HG03097 (cell line): Measurements from ENCODE around the gene MARCHF5.
"Not testable (repeated sequence)": the region's sequence is repeated elsewhere in the genome, so short reads cannot be mapped to it uniquely, and the experiment has no call there.

ENCODE experiments used
- ATAC-seq: cut with Tn5 transposase; IDR thresholded peaks from one replicate; pipeline ENCODE4 v1.9.1; 2021; ENCODE audit not compliant: unreplicated experiment, low FRiP score

Gene MARCHF5

DNA sequence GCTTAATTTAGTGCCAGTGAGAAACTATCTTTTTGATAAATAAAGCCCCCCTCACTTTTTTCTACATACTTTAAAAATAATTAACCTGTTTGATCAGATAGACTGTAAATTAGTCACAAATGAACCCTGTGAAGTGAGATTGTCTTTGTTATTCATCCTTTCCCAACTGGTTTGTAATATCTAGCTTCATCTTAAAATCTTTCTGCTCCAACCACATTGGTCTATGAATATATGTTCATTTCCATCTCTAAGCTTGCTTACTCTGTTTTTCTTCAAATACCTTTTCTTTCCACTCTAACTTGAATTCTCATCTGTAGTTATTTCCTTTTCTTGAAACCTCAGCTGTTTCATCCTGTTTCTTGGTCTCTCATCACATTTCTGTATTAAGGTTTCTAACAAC, 12.1 kb downstream of the MARCHF5 start:
- no peak for ATAC-seq

DNA sequence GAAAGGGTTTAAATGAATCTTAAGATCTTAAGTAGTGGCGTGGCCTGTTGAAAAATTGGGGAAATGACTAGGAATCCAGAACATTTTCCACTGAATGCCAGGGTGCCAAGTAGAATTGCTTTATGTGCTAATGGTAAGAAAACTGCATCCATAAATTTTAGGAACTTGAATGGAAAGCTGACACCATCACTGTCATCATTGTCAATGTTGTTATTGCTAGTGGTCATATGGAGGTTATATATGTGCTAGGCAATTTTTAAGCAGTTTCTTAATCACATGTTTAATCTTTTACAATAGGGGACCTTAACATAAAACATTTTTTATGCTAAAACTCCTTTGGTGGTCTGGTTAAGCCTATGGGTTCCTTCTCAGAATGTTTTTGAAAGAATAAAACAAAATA, 13.1 kb downstream of the MARCHF5 start:
- ATAC-seq: no peak

DNA sequence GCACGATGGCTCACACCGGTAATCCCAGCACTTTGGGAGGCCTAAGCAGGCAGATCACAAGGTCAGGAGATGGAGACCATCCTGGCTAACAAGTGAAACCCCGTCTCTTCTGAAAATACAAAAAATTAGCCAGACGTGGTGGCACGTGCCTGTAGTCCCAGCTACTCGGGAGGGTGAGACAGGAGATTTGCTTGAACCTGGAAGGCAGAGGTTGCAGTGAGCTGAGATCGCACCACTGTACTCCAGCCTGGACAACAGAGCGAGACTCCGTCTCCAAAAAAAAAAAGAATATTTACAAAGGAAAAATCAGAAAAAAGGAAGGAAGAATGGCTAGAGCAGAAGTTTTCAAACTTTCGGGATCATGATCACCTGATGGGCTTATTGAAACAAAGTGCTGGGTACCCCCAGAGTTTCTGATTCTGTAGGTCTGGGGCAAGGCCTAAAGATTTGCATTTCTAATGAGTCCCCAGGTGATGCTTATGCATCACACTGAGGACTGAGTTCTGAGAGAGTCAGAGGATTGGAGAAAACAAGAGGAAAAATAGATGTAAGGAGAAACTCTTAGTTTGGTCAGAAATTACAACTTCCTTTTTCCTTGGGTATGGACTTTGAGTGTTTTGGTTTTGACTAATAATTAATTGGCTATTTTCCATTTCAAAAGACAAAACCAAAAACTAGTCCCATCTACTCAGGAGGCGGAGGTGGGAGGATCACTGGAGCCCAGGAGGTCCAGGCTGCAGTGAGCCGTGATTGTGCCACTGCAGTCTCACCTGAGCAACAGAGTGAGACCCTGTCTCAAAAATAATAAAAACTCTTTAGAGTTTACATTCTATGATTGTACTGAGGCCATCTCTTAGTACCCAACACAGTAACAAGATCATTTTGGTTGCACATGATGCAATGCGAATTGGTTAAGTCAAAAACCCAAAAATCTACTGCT, 14.4 kb downstream of the MARCHF5 start:
- no peak for ATAC-seq

DNA sequence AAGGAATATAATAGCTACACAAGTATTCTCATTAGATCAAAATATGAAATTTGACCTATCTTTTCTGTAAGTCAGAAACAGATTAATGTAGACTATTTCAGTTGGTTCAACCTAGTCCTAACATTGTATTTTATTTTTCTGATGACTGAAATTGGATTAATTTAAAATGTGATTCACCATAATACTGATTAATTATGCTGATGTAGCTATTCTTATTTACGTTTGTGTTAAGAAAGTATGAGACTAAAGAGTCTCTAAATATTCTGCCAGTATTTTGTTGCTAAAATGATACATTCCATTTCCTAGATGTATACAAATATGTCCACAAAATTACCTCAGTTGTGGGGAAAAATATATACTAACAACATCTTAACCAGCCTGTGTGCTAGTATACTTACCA, 18.3 kb downstream of the MARCHF5 start:
- no peak for ATAC-seq

DNA sequence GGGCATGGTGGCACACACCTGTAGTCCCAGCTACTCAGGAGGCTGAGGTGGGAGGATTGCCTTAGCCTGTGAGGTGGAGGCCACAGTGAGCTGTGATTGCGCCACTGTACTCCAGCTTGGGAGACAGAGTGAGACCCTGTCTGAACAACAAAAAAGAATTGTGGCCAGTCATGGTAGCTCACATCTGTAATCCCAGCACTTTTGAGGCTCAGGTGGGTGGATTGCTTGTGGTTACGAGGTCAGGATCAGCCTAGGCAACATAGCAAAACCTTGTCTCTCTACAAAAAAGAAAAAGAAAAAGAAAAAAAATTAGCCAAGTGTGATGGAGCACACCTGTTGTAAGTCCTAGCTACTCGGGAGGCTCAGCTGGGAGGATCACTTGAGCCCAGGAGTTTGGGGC, 22.8 kb downstream of the MARCHF5 start:
- ATAC-seq: no peak

DNA sequence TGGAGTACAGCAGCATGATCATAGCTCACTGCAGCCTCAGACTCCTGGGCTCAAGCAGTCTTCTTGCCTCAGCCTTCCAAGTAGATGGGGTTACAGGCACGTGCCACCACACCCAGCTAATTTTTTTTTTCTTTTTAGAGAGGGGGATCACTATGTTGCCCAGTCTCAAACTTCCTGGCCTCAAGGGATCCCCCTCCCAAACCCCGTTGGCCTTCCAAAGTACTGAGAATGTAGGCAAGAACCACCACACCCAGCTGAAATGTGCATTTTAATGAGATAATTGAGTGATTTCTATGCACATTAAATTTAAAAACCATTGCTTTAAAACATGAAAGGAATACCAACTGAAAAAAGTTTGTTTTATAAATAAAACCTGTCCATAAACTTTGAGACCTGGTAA, 25.6 kb downstream of the MARCHF5 start:
- no peak for ATAC-seq

DNA sequence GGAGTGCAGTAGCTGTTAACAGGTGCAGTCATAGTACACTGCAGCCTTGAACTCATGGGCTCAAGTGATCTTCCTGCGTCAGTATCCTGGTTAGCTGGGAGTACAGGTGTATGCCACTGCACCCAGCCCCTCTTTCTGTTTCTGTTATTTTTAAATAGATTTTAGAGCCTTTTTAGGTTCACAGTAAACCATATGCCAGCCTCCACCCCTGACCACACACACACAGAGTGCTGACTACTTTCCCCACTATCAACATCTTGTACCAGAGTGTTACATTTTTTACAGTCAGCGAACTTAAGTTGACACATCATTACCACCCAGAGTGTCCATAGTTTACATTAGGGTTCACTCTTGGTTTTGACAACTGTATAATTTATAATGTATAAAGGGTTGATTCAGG, 32.1 kb downstream of the MARCHF5 start:
- no peak for ATAC-seq

DNA sequence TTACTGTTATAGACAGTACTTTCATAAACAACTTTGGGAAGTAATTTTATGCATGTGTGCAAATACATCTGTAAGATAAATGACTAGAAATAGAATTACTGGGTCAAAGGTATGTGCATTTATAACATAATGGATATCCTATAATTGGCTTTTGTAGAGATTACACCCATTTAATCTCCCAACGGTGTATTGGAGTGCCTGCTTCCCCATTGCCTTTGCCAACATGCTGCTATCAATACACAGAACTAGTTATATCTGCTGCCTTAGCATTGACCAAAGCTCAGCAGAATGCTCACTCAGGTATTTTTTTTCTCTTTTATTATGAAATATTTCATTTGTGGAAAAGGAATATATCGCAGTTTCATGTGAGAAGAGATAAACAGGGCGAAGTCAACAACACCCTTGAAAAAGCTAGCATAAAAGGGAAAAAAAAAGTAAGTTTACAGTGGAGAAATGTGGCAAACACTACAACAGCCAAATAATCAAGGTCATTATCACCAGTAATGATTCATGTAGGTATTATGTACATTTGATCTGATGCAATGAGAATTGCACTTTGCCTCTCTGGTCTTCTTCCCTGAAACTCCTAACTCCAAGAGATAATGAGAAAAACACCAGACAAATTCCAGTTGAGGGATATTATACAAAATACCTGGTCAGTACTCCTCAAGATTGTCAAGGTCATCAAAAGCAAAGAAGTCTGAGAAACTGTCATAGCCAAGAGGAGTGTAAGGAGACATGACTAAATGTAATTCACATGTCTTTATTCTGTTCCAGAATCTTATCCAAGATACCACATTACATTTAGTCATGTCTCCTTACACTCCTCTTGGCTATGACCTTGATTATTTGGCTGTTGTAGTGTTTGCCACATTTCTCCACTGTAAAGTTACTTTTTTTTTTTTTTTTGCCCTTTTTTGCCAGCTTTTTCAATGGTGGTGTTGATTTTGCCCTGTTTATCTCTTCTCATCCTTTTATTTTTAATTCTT, 36.8 kb downstream of the MARCHF5 start:
- ATAC-seq: no peak

DNA sequence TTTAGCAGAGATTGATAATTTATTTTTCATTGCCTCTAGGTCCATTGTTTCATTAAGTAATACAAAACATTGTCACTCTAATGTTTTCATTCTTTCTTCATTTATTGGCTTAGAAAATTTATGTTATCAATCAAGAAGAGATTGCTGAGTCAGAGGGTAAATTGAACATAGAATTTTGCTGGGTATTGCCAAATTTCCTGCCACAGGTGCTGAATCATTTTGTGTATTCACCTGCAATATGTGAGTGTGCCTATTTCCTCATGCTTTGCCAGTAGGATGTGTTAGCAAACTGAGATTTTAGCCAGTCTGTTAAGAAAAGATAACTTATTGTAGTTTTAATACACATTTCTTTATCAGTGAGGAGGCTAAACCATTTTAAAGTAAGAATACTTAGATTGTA, 38.0 kb downstream of the MARCHF5 start:
- no peak for ATAC-seq

DNA sequence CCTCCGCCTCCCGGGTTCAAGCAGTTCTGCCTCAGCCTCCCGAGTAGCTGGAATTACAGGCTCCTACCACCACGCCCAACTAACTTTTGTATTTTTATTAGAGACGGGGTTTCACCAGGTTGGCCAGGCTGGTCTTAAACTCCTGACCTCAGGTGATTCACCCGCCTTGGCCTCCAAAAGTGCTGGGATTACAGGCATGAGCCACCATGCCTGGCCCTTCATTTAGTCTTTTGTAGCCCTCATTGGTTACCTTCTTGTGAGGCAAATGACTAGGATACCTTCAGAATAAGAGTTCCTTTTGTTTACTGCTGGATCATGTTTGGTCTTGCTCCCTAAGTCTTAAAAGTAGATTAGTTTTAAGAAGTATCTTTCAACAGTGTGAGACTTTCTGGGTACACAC, 39.0 kb downstream of the MARCHF5 start:
- not testable (repeated sequence) for ATAC-seq

DNA sequence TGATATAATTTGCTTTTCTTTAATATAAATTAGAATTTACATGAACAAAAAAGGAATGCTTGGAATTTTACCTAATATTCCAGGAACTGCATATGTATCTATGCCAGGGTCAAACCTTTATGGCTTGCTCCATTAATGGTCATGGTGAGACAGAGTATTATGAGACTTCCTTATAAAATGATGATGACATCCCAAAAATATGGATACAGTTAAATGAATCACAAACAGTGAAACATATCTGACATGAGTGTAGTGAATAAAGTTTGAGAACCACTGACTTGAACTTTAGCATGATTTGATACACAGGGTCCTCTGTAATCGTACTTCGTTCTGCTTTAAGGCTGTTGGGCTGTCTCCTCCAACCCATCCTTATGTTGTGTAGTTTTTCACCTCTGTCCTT, 51.8 kb downstream of the MARCHF5 start:
- no peak for ATAC-seq

DNA sequence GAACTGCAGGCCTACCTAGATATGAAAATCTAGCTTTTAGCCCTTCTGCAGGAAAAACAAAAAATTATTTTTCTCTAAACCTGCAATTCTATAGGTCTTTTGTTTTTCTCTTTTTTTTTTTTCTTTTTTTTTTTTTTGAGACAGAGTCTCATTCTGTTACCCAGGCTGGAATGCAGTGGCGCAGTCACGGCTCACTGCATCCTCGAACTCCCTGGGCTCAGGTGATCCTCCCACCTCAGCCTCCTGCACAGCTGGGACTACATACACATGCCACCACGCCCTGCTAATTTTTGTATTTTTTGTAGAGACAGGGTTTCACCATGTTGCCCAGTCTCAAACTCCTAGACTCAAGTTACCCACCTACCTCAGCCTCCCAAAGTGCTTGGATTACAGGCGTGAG, 54.6 kb downstream of the MARCHF5 start:
- not testable (repeated sequence) for ATAC-seq

DNA sequence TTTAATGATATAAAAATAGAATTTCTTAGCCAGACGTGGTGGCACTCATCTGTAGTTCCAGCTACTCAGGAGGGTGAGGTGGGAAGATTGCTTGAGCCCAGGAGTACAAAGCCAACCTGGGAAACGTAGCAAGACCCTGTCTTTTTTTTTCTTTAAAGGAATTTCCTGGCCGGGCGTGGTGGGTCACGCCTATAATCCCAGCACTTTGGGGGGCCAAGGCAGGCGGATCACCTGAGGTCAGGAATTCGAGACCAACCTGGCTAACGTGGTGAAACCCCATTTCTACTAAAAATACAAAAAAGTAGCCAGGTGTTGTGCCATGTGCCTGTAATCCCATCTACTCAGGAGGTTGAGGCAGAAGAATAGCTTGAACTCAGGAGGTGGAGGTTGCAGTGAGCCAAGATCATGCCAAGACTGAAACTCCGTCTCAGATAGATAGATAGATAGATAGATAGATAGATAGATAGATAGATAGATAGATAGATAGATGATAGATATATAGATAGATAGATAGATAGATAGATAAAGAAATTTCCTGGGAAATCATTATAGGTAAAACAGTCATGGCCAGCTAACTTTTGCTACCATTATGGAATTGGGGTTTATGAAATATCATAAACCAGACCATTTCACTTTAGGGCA, 56.2 kb downstream of the MARCHF5 start:
- not testable (repeated sequence) for ATAC-seq

DNA sequence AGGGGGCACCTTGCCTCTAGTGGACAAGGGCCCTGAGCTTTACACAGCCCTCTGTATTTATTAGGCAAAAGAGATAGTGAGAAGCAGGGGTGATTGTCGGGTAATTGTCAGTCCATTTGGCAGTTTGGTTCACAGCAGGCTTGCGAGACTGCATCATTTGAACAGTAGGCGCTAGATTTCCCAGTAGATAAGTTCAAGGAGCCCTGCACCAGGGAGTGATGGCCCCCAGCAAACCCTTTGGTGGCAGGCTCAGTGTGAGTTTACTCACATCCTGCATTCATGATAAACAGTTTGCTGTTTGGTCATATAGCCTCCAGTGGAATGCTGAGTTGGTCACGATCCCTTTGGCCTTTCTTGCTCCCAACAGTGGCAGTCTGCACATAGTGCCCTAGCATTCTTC, 59.4 kb downstream of the MARCHF5 start:
- ATAC-seq: no peak

DNA sequence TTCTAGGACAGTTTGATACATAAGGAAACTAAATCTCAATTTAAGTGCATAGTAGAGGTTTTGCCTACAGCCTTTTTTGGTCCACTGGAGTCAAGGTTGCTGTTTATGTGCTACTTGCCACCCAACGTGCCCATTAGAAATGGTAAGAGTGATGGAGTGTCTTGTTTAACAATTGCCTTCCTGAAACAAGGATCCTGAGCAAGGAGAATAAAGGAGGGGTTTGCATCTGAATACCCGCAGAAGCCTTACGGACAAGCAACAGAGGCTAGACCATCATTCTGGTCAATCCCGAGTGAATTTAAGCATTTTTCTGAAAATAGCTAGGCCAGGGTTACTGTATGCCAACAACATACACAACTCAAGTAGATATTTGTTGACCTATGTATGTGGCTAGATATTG, 63.6 kb downstream of the MARCHF5 start:
- no peak for ATAC-seq

DNA sequence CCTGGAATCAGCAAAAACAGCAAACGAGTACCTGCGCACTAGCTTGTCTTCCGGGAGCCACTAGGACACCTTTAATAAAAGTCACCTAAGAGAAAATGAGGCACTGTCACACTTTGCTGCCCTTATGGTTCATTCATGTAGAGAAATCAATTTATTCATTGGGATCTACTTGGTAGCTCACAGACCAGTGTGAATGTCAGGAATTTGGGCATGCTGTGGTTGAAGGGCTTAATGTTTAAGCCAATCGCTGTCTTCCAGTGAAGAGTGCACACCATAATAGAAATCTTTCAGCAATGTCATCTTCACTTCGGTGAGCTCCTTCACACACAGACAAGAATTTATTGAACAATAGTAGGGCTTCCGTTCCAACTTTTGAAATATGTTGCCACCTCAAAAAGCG, 65.1 kb downstream of the MARCHF5 start:
- no peak for ATAC-seq

DNA sequence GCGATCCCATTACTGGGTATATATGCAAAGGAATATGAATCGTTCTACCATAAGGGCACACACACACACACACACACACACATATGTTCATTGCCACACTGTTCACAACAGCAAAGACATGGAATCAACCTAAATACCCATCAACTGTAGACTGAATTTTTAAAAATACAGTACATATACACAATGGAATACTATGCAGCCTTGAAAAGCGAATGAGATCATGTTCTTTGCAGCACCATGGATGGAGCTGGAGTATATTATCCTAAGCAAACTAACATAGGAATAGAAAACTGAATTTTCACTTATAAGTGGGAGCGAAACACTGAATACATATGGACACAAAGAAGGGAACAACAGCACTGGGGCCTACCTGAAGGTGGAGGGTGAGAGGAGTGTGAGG, 72.5 kb downstream of the MARCHF5 start:
- ATAC-seq: no peak

DNA sequence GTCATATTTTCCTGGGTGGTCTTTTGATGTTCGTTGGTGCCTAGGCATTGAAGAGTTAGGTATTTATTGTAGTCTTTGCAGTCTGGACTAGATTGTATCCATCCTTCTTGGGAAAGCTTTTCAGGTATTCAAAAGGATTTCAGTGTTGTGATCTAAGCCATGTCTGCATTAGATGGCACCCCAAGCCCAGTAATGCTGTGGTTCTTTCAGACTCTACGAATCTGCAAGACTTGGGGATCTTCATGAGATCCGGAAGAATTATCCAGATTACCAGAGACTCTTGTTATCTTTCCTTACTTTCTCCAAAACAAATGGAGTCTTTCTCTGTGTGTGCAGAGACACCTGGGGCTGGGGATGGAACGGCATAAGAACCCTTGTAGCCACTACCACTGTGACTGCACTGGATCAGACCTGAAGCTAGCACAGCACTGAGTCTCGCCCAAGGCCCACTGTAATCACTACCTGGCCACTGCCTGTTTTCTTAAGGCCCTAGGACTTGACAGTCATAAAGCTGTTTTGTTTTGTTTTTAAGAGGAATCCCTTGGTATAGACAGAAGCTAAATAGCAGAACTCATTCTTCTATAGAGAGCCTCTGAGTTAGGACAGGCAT, 75.5 kb downstream of the MARCHF5 start:
- no peak for ATAC-seq

DNA sequence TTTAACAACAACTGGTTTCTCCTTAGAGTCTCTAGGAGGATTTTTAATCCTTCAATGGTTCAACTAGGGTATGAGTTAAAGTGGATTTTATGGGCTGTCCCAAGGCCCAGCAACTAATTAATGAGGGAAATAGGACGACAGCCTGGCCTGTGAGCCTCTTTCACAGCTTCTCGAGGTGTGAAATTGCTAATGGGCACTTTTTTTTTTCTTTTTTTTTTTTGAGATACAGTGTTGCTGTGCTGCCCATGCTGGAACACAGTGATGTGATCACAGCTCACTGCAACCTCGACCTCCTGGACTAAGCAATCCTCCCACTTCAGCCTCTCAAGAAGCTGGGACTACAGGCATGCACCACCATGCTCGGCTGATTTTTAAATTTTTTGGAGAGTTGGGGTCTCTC, 87.0 kb downstream of the MARCHF5 start:
- no peak for ATAC-seq

DNA sequence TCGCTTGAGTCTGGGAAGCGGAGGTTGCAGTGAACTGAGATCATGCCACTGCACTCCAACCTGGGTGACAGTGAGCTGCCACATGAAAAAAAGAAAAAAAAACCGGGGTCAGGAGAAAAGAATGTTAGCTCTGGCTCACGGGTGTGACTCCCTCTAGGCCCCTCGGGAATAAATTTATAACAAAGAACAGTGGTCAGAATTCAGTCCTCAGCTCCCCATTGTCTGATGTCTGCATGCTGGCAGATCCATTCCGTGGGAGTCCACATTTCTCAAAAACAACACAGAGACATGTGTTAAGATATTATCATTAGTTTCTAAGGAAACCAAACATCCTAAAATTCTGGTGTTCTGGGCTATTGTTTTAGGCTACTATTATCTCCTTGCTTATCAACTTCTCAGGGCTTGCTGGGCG, 90.6 kb downstream of the MARCHF5 start:
- ATAC-seq: no peak
